ENCODE data around the gene ENTPD3.
"Not testable (repeated sequence)": the region's sequence is repeated elsewhere in the genome, so short reads cannot be mapped to it uniquely, and the experiment has no call there.

Gene ENTPD3

GRCh38 chr3:40437889-40438288 lies 50.9 kb downstream of the ENTPD3 start:
- TF ChIP-seq POLR2A (IDR thresholded peaks at IDR 0.05; ENCODE audit: low read length) (no peak), GATA1 (IDR thresholded peaks at IDR 0.05; ENCODE audit: low read depth, low read length) (no peak)
- DNase-seq, result no peak

- TF ChIP-seq POLR2A (IDR thresholded peaks at IDR 0.05; ENCODE audit: low read length) (no peak), GATA1 (IDR thresholded peaks at IDR 0.05; ENCODE audit: low read depth, low read length) (no peak)
- no peak for DNase-seq
Measured at GRCh38 chr3:40445062-40445461, 58.1 kb downstream of the ENTPD3 start.

GRCh38 chr3:40445880-40446279 lies 58.9 kb downstream of the ENTPD3 start:
- no peak for TF ChIP-seq GATA1 (IDR thresholded peaks at IDR 0.05; ENCODE audit: low read depth, low read length)
- TF ChIP-seq POLR2A (IDR thresholded peaks at IDR 0.05; ENCODE audit: low read length), result no peak
- no peak for DNase-seq

DNA sequence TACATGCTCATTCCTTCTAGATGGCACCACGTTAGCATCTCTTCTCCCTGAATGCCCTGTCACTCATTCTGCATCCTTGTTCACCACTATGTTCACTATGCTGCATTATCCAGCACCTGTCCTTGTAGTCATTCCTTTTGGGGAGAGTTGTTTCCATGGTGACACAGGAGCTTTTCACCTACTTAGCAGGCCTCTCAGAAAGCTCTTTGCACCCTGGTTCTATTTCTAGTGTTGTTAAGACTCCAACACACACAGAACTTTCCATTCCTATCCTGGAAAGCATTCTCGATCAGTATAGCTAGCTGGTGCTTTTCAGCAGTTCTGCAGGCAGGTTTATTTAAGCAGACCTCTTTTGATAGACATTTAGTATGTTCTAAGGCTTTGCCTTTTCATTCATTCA lies 63.5 kb downstream of the ENTPD3 start:
- TF ChIP-seq GATA1 (IDR thresholded peaks at IDR 0.05; ENCODE audit: low read depth, low read length) (no peak), POLR2A (IDR thresholded peaks at IDR 0.05; ENCODE audit: low read length) (no peak)
- no peak for DNase-seq

DNA sequence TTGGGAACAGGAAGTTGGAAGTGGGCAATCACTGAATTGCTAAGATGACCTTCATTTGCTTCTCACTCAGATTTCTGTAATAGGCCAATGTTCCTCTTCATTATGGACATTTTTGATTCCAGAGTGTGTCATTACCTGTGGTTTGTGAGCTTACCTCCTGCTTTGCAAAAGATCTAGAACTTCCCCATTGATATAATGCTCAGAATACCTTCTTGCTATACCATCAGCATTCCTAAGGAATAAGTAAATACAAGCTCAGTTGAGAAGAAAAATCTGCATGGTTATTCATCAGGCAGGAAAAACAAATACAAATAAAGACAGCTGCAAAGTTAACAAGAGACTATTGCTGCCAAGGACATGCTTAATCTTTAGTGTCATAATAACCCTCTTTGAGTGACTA lies 64.6 kb downstream of the ENTPD3 start:
- no peak for TF ChIP-seq GATA1 (IDR thresholded peaks at IDR 0.05; ENCODE audit: low read depth, low read length)
- TF ChIP-seq POLR2A (IDR thresholded peaks at IDR 0.05; ENCODE audit: low read length), result no peak
- no peak for DNase-seq

- no peak for DNase-seq
- TF ChIP-seq GATA1 (IDR thresholded peaks at IDR 0.05; ENCODE audit: low read depth, low read length), result no peak
- no peak for TF ChIP-seq POLR2A (IDR thresholded peaks at IDR 0.05; ENCODE audit: low read length)
Measured at GRCh38 chr3:40452057-40452456, 65.1 kb downstream of the ENTPD3 start.

- DNase-seq, result no peak
- TF ChIP-seq POLR2A (IDR thresholded peaks at IDR 0.05; ENCODE audit: low read length) (no peak), GATA1 (IDR thresholded peaks at IDR 0.05; ENCODE audit: low read depth, low read length) (no peak)
Measured at GRCh38 chr3:40452562-40452875, 65.5 kb downstream of the ENTPD3 start.

GRCh38 chr3:40452876-40453730 lies 66.1 kb downstream of the ENTPD3 start:
- DNase-seq, result peak; percentile 97 to 99
- TF ChIP-seq POLR2A (IDR thresholded peaks at IDR 0.05; ENCODE audit: low read length), result peak; percentile 95
- no peak for TF ChIP-seq GATA1 (IDR thresholded peaks at IDR 0.05; ENCODE audit: low read depth, low read length)

- TF ChIP-seq GATA1 (IDR thresholded peaks at IDR 0.05; ENCODE audit: low read depth, low read length), result no peak
- no peak for TF ChIP-seq POLR2A (IDR thresholded peaks at IDR 0.05; ENCODE audit: low read length)
Measured at GRCh38 chr3:40453933-40454332, 66.9 kb downstream of the ENTPD3 start.

DNA sequence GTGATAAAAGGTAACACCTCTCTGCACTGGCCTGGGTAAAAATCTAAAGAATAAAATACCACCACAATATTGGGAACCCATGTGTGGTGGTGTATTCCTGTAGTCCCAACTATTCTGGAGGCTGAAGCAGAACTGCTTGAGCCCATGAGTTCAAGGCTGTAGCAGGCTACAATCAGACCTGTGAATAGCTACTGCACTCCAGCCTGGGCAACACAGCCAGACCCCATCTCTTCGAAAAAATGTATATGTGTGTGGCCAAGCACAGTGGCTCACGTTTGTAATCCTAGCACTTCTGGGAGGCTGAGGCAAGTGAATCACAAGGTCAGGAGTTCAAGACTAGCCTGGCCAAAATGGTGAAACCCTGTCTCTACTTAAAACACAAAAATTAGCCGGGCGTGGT lies 68.3 kb downstream of the ENTPD3 start:
- no peak for DNase-seq
- TF ChIP-seq POLR2A (IDR thresholded peaks at IDR 0.05; ENCODE audit: low read length) (no peak), GATA1 (IDR thresholded peaks at IDR 0.05; ENCODE audit: low read depth, low read length) (no peak)

More at GRCh38 chr3:40453933-40454332, 66.9 kb downstream of the ENTPD3 start:
- no peak for DNase-seq

DNA sequence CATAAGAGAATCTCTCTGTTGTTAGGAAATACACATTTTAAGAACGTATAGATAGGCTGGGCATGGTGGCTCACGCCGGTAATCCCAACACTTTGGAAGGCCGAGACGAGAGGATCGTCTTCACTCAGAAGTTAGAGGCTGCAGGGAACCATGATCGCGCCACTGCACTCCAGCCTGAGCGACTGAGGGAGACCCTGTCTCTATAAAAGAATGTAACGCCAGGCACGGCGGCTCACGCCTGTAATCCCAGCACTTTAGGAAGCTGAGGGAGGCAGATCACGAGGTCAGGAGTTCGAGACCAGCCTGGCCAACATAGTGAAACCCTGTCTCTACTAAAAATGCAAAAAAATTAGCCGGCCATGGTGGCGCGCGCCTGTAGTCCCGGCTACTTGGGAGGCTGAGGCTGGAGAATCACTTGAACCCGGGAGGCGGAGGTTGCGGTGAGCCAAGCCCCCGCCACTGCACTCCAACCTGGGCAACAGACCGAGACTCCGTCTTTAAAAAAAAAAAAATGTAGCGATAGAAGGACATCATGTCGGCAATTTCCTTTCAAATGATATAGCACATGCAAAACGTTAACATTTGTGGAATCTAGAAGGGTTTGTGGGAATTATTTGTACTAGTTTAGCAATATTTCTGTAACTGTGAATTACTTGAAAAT lies 69.4 kb downstream of the ENTPD3 start:
- TF ChIP-seq GATA1 (IDR thresholded peaks at IDR 0.05; ENCODE audit: low read depth, low read length) (no peak), POLR2A (IDR thresholded peaks at IDR 0.05; ENCODE audit: low read length) (no peak)
- DNase-seq, result no peak

DNA sequence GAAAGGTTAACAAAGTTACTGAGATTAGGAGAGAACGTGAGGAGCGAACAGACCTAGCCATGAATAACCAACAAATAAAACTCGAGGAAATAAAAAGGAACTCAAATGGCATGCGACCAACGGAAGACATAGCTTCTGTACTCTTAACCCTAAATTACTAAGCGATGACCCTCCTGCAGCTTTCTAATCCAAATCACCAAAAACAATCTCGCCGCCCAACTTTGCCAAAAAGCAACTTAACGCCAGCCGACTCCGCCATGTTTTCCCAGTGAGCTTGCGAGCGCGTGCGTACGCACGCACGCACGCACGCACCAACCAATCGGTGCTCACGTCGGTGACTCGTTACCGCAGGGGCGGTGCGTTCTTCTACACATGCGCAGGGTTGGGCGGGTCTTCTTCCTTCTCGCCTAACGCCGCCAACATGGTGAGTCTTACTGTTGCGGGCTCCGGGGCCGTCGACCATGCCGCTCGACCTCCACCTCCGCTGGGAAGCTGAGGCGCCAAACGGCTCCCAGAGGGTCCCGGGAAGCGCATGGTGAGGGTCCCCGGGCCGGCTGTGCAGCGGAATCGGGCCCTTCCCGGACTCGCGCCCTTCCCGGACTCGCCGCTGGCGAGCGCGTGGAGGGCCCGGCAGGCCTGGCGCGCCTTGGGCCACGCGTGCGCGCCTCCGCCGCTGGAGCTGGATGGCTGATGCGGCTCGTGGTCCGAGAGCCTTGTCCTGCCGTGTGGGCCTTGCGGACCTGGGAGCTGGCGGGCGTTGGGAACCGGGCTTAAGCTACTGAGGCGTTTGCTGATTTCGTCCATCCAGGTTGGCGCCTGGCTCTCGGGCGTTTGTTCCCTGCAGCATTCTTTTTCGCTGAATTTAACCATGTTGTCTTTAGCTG lies 70.2 kb downstream of the ENTPD3 start, which contains the start of gene RPL14:
Gene RPL14, plus strand, starts transcription at position 400 of the 884 bp plus-strand sequence. Its CDS starts 133 bp downstream, at position 533.
- TF ChIP-seq GATA1 (IDR thresholded peaks at IDR 0.05; ENCODE audit: low read depth, low read length) (no peak), POLR2A (IDR thresholded peaks at IDR 0.05; ENCODE audit: low read length) (peak; percentile 99)
- DNase-seq, result peak; percentile 98

GRCh38 chr3:40458473-40458872 lies 71.5 kb downstream of the ENTPD3 start:
- DNase-seq, result no peak

DNA sequence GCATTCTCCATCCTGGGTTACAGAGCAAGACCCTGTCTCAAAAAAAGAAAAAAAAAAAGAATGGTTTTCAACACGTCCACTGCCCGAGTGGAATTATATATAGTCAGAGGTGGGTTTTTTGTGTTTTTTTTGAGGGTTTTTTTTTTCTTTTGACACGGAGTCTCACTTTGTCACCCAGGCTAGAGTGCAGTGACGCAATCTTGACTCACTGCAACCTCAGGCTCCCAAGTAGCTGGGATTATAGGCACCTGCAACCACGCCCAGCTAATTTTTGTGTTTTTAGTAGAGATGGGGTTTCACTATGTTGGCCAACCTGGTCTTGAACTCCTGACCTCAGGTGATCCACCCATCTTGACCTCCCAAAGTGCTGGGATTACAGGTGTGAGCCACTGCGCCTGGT lies 73.5 kb downstream of the ENTPD3 start:
- DNase-seq, result not testable (repeated sequence)

More at GRCh38 chr3:40458473-40458872, 71.5 kb downstream of the ENTPD3 start:
- TF ChIP-seq GATA1 (IDR thresholded peaks at IDR 0.05; ENCODE audit: low read depth, low read length) (no peak), POLR2A (IDR thresholded peaks at IDR 0.05; ENCODE audit: low read length) (no peak)
